Lung (tissue), 12 donors: ENCODE results near the gene FKBP8. TPM values are rescaled to one million over a fixed set of nuclear protein-coding genes. Genes with fewer than 3 reads are reported as not detected.
A peak's percentile ranks its signal among the peaks of the same experiment; 100 is the strongest.

Experiments used
- ATAC-seq: fragments of 200-7000 bp; cut with Tn5 transposase; one replicate; pipeline ENCODE4 v1.9.1; 2020; ENCODE audit warnings: moderate number of reproducible peaks; ENCODE audit not compliant: insufficient read depth, low FRiP score
- DNase-seq, 3 donors: peaks; one replicate each; pipeline ENCODE4 v3.0.0-alpha.2; 2013 to 2017
- H3K27ac ChIP-seq, 2 donors: one replicate each; pipeline ENCODE4 v1.5.1; 2013; ENCODE audit warnings: mild to moderate bottlenecking in 2 of 2, moderate library complexity in 2 of 2, control low read depth in 1 of 2, inconsistent platforms in 1 of 2, low read depth in 1 of 2, low read length in 1 of 2
- H3K27me3 ChIP-seq, 3 donors: one replicate each; pipeline ENCODE4 v1.5.1; 2013; ENCODE audit warnings: low read length in 2 of 3; ENCODE audit not compliant: control insufficient read depth in 3 of 3, insufficient read depth in 3 of 3
- H3K36me3 ChIP-seq, 4 donors: one replicate each; pipeline ENCODE4 v1.5.1; 2013; ENCODE audit warnings: low read length in 4 of 4, mild to moderate bottlenecking in 1 of 4, moderate library complexity in 1 of 4; ENCODE audit not compliant: control insufficient read depth in 4 of 4, insufficient read depth in 4 of 4
- H3K4me1 ChIP-seq, 5 donors: one replicate each; pipeline ENCODE4 v1.5.1; 2013; ENCODE audit warnings: low read length in 5 of 5, mild to moderate bottlenecking in 2 of 5, moderate library complexity in 1 of 5; ENCODE audit not compliant: control insufficient read depth in 5 of 5, insufficient read depth in 5 of 5
- H3K4me3 ChIP-seq: one replicate; pipeline ENCODE4 v1.5.1; 2013; ENCODE audit warnings: mild to moderate bottlenecking, control low read depth, moderate library complexity
- H3K9ac ChIP-seq, 2 donors: one replicate each; pipeline ENCODE4 v1.5.1; 2013; ENCODE audit warnings: low read length in 2 of 2, control low read depth in 1 of 2; ENCODE audit not compliant: insufficient read depth in 1 of 2
- H3K9me3 ChIP-seq, 4 donors: one replicate each; pipeline ENCODE4 v1.5.1; 2013; ENCODE audit warnings: low read length in 3 of 4, mild to moderate bottlenecking in 1 of 4, moderate library complexity in 1 of 4; ENCODE audit not compliant: control insufficient read depth in 4 of 4, insufficient read depth in 3 of 4
- CTCF ChIP-seq: IDR thresholded peaks from 2 replicates; pipeline ENCODE4 v1.5.1; 2012; ENCODE audit warnings: mild to moderate bottlenecking; ENCODE audit errors: control extremely low read depth, extremely low read depth
- WGBS, 2 donors: extraction: QIAGEN DNeasy Blood & Tissue Kit; methylation state at CpG; one replicate each; pipeline ENCODE4 v1.1.7; 2013; 5-methylcytosine and 5-hydroxymethylcytosine counted together
- polyA plus RNA-seq, 2 donors: library from polyadenylated mRNA; stranded (reverse); fragments of 200-250 nt; gene quantifications; one replicate each; pipeline ENCODE4 v1.2.1, GENCODE V29; 2013
- total RNA-seq, 2 donors: library from RNA; depleted of rRNA in 1 of 2; stranded (reverse); fragments of >200 nt in 1 of 2; gene quantifications; one replicate each; pipeline ENCODE4 v1.2.1, GENCODE V29; 2014 to 2021
- donor health status: control.
- donor health status: control.
- donor health status: Bipolar disorder and iron deficiency.
- donor health status: healthy.
- donor health status: DM: yes; HTN: yes; CAD: no.

Gene FKBP8
- total and polyA plus RNA-seq, 4 donors = 168 to 357 (median 230) TPM

GRCh38 chr19:18507021-18507726 lies 36.2 kb downstream of the FKBP8 start:
- no peak for ATAC-seq
- Histone ChIP-seq H3K27ac (peak overlapping the region; percentile 48 to 60), H3K9ac (no peak overlapping the region), H3K27me3 (no peaks in the 10 kb centered on the region), H3K9me3 (no peaks in the 10 kb centered on the region), H3K4me1 (peaks cover 5 to 60% (median 20%) of the 10 kb centered on the region in 5 donors), H3K36me3 (no peaks in the 10 kb centered on the region), H3K4me3 (no peak overlapping the region)
- WGBS, 2 donors = 50 to 53% methylated on average over 9 of the region's 9 CpGs
- no peak for TF ChIP-seq CTCF
- DNase-seq = no peak

DNA sequence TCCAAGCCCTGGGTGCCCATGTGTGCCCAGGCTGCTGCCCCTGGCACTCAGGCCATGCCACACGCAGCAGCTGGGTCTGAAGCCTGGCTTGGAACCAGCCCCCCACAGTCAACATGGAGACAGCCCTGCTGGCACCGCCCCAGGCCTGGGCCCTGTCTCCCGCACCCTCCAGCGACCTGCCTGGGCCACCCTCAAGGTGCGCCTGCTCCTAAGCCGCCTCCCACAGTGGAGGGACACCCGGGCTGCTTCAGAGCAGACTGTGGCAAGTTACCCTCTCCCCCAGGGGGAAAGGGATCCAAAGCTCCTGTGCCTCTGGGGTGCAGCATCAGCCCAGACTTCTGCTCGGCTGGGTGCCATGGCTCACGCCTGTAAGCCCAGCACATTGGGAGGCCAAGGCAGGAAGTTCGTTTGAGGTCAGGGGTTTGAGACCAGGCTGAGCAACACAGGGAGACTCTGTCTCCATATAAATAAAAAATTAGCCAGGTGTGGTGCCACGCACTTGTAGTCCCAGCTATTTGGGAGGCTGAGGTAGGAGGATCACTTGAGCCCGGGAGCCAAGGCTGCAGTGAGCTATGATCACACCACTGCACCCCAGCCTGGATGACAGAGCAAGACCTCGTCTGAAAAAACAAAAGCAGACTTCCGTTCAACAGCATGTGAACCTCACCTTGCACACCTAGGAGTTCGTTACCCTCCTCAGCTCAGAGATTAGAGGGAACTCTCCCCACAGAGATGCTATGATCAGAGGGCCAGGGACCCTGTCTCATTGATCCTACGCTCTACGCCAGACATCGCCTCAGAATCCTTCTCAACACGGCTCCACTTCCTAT lies 37.1 kb downstream of the FKBP8 start:
- no peak for ATAC-seq

GRCh38 chr19:18504886-18505610 lies 38.3 kb downstream of the FKBP8 start:
- Histone ChIP-seq H3K4me3 (no peak overlapping the region), H3K9me3 (no peaks in the 10 kb centered on the region), H3K9ac (no peak overlapping the region), H3K36me3 (no peaks in the 10 kb centered on the region), H3K27ac (no peak overlapping the region), H3K4me1 (peaks cover 5 to 77% (median 20%) of the 10 kb centered on the region in 5 donors), H3K27me3 (no peaks in the 10 kb centered on the region)
- ATAC-seq (no peak), DNase-seq (no peak)
- WGBS, 2 donors = 74 to 82% methylated on average over 8 of the region's 8 CpGs
- TF ChIP-seq CTCF = no peak

More for the DNA sequence above, 37.1 kb downstream of the FKBP8 start:
- no peaks in the 10 kb centered on the region for H3K9me3 ChIP-seq
- no peak for DNase-seq
- H3K4me1 ChIP-seq = peaks cover 5 to 68% (median 20%) of the 10 kb centered on the region in 5 donors
- 70% methylated on average over 18 to 19 of the region's 19 CpGs for WGBS, 2 donors
- H3K9ac ChIP-seq = no peak overlapping the region
- no peak for TF ChIP-seq CTCF
- no peaks in the 10 kb centered on the region for H3K36me3 ChIP-seq
- no peak overlapping the region for H3K4me3 ChIP-seq
- peak overlapping the region; percentile 59 to 60 for H3K27ac ChIP-seq
- no peaks in the 10 kb centered on the region for H3K27me3 ChIP-seq
